ENCODE measurements around the gene PIK3CD.

The PIK3CD gene

DNA sequence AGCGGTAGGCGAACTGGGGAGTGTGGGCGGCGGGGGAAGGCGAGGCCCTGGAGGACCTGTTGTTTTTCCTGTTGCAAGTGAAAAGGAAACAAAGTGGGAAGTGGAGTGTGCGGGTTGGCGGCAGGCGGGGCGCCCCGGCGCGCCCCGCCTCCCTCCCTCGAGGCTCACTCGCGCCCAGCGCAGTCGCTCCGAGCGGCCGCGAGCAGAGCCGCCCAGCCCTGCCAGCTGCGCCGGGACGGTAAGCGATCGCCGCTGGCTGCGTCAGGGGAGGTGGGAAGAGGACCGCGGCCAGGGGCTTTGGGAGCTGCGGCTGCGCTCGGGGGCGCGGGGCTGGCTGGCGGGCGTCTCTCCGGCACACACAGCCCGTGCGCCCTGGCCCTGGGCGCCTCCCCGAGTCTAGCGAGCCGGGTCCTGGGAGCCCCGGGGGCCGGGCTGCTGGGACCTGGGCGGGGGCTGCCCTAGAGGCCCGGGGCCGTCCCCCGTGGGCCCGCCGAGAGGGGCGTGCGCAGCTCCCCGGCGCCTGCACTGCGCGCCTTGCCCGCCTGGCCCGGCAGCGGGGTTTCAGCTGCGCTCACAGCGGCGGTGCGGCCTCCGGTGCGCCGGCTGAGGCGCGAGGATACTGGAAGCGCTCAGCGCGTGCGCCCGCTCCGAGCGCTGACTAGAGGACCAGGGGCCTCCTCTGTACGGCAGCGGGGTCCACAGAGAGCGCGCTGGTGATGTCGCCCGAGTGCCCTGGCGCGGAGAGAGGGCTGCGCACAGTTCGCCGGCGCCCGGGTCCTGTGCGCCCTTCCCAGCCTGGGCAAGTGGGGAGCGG is at the start of gene PIK3CD:
PIK3CD (plus strand) TSS at position 167 of the 814 bp plus-strand sequence. CDS start 58,725 bp downstream, outside the sequence.
- no peak for DNase-seq

DNA sequence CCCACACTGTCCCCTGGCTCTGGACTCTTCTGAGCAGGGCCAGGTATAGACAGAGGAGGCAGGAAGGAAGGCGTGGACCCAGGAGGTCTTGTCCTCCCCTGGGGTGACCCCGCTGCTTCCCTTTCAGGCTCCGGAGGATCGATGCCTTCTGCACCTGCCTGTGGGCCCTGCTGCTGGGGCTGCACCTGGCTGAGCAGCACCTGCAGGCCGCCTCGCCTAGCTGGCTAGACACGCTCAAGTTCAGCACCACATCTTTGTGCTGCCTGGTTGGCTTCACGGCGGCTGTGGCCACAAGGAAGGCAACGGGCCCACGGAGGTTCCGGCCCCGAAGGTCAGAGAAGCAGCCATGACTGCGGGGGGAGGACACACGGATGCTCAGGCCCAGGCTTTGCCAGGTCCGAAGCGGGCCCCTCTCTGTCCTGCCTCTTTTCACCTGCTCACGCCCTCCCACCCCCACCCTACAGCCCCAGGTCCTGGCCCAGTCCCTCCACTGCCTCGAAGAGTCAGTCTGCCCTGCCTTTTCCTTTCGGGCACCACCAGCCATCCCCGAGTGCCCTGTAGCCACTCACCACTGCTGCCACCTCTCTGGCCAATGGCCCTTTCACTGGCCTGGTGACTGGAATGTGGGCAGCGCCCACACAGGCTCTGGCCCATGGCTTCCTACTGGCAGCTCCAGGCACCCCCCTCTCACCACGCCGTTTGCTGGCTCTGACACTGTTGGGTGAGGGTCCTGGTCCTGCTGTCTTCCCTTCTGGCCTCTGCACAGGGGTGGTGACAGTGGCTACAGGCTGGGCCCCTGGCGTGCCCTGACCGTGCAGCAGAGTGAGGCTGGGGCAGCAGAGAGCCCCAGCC is 49.4 kb upstream of the PIK3CD start:
- DNase-seq, result no peak

DNA sequence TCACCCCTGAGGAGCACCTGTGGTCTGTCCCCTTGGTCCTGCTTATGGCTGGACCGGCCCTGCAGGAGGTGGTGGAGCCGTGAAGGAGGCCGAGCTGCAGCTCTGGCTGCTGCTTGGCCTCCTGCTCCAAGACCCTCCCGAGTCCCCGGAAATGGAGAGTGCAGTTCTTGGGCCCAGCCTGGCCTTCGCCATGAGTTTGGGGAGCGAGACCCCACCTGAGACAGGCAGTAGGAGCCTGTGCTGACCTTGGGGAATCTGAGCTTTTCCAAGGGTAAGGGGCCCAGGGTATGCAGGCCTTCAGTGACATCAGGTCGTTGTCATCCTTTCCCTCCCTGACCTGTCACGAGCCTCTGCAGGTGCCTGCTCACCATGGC is 48.8 kb upstream of the PIK3CD start:
- no peak for DNase-seq

DNA sequence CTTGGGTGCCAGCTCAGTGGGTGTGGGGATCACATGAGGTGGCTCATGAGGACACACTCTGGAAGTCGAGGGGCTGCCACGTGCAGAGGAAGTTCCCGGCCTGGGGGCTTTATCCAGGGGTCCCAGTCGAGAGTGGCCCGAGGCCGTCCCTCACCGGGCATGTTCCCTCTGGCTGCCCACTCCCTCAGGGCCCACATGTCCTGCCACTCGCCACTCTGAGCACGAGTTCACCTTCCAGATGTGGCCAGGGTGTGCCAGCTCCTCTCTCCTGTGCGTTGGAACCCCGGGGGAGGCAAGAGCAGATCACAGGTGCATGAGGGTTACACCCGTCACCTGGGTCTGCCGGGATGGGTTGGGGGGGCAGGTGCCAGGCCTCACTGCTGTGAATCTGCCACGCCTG is 48.2 kb upstream of the PIK3CD start:
- no peak for DNase-seq

DNA sequence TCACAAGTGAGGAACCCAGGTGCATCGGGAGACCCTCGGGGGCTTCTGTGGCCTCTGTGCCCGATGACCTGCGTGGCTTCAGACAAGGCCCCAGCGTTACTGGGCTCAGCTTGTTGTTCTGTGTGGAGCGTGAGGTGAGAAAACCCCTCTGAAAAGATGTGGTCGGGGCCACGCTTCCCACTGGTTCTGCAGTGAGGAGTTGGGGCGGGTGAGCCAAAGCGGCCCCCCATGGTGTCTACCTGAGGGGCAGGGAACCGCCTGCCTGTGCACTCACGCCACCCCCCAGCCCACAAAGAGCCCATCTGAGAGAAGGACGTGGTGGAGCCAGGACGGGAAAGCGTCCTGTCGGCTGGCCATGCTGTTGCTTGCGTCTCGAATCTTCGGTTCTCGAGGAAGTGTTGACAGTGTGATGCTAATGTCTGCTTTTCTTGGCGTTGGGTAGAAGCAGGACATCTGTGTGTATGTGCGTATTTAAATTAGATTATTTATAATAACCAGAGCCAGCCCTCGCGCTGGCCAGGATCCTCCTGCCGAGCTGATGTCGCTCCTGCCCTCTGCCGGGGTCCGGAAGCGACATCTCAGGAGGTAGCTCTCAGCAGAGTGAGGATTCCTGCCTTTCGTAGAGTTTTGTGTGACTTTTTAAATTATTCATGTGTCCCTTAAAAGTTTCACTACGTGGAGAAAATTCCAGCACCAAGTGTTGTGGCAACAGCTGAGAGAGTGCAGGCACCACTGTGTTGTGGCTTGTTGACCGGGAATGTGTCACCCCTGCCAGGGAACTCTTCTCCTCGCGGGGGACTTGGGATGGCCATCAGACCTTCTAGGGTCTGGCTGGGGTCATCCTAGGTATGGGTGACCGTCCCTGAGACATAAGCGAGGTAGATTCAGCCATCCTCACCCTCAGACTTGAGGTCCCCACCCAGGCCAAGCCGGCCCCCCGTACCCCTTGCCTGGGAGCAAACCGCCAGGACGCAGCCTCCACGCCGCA is 47.5 kb upstream of the PIK3CD start:
- DNase-seq, result no peak

DNA sequence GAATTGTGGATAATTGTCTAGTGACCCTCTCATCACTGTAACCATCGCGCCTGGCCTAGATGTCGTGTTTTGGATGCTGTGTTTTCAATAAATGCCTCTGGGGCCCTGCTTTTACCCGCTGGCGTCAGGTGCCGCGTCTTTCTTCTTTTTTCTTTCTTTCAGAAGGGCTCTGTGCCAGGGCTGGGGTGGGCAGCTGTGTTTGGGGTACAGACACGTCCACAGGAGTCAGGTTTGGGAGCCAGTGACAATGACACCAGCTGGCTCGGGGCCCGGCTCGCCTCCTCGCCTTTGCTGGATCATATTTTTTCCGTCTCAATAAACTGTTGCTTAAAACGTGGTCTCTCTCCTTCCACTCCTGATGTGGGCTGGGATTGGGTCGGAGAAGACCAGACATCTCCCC is 46.7 kb upstream of the PIK3CD start:
- no peak for DNase-seq

DNA sequence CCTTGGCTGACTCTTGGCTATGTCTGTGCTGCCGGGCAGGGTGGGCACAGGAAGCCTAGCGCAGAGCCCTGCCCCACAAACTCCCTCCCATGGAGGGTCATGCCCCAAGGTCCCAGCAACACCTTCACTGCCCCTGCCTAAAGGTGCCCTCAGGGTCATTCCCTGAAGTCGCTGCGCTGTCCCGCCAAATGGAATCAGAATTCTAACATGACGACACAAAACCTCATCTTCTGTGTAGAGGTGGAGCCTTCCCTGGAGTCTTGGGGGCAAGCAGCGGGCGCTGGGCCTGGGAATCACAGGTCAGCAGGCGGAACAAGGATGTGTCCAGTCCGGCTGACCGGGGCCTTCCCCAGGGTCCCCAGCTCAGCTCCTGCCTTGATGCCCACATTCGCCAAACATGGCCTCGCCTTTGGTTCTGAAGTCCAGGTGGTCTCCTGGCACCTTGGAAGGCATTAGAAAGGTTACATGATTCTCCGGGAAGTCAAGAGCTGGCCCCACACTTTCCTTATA is 45.5 kb upstream of the PIK3CD start:
- DNase-seq, result no peak

DNA sequence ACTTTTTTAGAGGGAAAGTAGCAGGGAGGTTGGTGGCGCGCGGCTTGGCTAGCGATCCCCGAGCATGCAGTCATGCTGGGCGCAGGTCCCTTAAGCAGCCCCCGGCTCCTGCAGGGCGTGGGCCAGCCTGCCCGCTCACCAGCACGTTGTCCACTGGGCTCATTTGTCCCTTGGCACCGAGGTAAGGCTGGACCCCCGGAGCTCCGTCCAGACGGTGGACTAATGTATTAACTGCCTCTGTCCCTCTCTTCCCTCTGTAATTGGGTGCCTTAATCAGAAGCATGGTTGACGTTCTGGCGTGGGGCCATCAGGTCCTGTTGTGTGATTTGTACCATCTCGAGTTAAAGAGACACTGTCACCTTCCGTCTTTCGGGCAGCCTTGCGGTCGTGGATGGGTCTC is 45.1 kb upstream of the PIK3CD start:
- DNase-seq, result no peak

DNA sequence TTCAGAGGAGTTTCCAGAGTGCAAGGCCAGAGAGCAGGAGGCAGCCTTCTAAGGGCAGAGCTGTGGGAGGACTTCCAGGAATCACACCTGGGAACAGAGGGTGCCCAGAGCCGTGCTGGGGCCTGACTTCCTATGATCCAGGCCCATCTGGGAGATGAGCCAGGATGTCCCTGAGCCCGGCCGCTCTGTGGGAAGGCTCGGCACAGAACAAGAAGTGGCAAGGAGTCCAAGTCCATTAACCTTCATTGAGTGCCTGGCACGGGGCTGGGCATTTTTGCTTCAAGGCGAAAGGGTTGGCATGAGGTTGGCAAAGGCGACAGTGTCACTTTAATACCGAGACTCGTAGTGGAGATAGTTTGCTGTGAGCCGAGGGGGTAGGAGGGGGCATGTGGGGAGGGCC is 44.6 kb upstream of the PIK3CD start:
- DNase-seq, result no peak

DNA sequence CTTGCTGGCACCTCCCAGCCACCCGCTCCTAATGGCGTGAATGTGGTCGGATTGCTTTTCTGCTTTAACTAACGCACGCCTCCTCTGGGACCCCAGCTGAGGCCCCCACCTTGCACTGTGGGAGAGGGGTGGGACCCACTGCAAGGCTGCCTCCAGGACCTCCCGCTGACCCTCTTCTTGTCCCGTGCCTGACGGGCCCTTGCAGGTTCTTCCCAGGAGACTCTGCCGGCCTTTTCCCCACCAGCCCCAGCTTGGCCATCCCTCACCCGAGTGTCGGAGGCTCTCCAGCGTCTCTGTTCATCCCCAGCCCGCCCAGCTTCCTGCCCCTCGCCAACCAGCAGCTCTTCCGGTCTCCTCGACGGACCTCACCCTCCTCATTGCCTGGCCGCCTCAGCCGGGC is 44.2 kb upstream of the PIK3CD start:
- no peak for DNase-seq

DNA sequence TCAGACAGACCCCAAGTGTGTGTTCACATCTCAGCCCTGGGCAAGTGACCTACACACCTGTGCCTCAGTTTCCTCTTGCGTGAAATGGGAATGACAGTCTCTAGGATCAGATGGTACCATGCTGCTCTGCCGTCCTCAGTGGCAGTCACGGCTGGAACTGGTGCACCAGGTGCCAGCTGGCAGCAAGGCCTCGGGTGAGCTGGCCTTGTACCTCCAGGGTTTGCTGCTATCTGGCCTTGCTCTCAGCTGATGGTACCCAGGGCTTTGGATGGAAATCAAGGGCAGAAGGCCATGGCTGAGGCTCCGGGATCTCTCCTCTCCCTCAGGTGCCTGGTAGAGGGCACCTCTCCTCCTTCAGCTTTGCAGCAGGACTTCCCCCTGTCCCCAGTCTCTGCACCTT is 41.5 kb upstream of the PIK3CD start:
- no peak for DNase-seq

DNA sequence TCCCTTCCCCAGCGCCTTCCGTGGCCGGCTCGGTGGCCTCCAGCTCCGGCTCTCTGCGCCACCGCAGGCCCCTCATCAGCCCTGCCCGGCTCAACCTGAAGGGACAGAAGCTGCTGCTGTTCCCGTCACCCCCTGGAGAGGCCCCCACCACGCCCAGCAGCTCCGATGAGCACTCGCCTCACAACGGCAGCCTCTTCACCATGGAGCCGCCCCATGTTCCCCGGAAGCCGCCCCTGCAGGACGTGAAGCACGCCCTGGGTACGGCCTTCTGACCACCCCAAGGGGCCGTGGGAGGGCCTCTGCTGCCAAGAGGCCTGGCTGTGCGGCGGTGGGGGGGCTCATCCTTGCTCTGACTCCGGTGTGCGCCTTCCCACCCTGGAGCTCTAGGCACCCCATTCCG is 41.0 kb upstream of the PIK3CD start:
- no peak for DNase-seq

DNA sequence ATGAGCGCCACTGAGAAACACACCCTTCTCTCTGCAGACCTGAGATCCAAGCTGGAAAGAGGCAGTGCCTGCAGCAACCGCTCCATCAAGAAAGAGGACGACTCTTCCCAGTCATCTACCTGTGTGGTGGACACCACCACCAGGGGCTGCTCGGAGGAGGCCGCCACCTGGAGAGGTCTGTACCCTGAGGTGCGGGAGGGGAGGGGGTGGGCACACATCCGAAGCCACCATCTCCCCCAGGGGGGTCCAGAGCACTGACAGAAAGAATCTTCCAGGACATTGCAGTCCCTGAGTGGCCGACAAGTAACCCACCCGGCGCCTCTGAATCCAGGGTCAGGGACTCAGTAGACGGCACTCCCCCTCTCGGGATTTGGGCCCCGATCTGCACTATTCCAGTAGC is 39.8 kb upstream of the PIK3CD start:
- no peak for DNase-seq

DNA sequence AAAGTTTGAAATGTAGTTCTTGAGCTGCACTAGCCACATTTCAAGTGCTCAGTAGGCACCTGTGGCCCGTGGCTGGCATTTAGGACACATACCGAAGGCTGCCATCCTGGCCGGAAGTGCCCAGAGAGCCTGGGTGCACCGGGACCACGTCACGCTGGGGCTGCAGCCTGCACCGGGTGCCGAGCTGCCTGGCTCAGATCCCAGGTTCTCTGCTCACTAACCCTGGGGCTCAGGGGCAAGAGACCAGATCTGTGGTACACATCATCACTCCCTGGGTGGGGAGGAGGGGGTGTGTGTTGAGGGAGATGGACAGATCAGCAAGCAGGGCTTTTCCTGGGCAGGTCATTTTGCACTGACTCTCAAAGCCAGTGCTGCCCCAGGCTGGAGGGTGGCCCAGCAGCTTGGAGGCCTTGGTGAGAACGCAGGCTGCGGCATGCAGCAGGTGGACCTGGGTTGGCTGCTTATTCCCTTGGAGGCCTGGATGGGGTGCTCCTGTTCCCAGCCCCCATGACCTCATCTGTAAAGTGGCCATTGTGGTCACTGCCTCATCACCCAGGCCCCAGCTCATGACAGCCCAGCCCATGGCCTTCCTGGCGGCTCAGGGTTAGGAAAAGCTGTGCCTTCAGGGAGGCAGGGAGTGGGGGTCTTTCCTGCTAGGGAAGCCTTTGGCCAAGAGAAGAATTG is 39.2 kb upstream of the PIK3CD start:
- no peak for DNase-seq

DNA sequence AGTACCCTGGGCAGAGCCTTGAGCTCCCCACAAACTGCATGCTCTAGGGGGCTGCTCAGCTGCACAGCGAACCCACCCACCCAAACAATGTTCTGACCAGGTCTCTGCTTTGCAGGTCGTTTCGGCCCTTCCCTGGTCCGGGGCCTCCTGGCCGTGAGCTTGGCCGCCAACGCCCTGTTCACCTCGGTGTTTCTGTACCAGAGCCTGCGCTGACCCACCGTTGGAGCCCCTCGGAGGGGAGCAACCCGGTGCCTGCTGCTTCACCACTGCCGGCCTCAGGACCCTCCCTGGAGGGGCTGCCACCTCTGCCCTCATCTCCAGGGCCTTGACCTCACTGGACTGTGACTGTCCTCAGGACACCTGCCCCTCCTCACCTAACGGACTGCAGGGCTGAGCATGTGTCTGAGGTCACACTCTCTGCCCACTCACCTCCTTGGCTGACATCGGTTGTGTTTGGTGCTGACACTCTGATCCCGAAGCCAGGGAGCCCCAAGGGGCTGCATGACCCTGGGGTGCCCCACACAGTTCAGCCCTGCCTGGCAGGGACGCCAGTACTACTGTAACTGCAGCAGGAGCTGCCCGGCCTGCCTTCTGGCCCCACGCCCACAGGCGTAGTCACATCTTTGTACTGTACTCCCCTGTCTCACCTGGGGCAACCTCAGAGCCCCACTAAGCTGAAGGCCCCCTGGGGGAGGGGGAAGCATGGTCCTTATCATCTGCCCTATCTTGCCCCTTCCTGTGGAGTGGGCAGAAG is 38.5 kb upstream of the PIK3CD start:
- no peak for DNase-seq

DNA sequence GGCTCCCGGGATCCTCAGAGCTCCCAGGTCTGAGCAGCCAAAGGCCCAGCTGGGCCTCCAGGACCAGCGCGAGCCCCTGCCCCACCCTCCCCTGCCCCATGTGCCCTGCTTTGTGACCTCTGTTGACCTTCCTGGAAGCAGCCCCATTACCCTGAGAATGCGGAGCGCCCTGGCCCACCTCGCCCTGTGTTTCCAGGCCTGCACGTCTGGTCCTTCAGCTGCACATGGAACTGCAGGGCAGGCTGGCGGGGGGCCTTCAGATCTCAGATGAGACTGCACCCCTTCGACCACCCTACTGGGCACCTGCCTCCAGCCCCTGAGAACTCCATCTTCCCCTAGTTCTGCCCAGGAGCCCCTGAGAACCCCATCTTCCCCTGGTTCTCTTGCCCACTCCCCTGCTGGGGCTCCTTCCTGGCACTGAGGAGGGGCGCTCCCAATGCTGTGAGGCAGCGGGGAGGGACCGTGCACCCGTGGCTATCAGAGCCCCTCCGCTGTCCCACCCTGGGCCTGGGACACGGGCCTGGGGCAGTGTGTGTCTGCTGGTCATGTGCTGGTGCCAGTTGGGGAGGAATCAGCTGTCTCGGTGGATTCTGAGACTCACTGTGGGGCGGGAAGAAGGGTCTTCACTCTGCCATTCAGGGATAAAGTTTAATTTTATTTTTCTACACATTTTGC is 37.8 kb upstream of the PIK3CD start:
- no peak for DNase-seq

DNA sequence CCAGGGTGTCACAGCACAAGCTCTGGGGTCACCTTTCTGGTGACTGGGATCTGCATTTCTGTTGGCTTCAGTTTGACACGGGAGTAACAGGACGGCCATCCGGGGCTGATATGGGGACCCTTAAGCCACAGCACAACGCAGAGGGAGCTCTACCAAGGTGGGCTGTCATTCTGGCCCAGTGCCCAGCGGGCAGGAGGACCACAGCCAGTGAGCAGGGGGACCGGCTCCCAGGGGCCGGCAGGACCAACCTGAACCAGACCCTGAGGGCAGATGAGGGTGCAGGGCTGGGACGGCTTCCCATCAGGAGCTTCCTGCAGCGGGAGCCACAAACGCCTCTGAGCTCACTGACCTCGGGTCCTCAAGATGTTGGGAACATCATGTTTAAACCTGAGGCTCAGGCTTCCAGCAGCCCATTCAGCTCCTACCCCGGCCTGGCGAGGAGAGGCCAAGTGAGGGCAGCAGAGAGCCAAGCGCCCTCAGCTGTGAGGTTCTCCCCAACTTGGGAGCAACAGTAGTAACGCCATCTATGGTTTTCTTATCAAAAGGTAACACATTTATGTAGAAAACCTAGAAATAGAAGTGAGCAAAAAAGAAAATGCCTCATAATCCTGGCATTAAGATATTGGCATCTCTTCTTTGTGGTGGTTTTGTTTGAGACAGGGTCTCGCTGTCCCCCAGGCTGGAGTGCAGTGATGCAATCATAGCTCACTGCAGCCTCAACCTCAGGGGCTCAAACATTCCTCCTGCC is 36.0 kb upstream of the PIK3CD start:
- no peak for DNase-seq

DNA sequence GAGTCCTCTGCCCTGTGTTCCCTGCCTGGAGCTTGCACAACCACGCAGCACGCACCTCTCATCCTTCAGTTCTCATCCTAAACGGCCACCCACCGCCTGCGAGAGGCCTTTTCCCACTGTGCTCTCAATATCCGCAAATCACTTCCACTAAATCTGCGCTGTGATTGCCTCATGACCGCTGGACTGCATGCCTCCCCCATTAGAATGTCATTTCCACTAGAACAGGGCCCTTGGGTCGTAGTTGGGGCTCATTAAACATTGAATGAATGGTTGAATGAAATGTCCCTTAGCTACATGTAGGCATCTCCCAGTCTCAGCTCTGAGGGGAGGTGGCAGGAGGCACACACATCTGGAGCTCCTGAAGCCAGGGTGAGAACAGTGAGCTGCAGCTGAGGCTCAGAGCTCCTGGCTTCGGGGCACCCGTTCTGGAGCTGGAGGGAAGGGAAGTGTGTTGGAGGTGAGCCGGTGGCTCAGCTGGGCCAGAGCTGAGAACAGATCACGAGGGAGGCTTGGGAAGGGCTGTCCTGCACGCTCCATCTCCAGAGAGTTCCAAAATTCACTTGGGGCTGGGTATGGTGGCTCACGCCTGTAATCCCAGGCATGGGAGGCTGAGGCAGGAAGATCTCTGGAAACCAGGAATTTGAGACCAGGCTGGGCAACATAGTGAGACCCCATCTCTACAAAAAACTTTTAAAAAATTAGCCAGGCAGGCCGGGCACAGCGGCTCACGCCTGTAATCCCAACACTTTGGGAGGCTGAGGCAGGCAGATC is 32.4 kb upstream of the PIK3CD start:
- DNase-seq, result no peak

DNA sequence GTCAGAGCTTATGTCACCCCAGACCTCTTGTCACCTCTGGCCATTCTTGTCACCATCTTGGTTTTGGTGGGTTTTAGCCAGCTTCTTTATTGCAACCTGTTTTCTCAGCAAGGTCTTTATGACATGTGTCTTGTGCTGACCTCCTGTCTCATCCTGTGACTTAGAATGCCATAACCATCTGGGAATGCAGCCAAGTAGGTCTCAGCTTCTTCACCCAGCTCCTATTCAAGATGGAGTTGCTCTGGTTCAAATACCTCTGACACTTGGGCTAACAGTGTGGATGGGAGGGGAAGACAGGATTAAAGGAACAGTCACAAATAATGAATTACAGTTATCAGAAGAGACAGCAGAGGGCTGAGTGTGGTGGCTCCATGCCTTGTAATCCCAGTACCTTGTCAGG is 30.5 kb upstream of the PIK3CD start:
- no peak for DNase-seq

Measured in NCI-H2081 treated with DMSO at 0.1 percent for 48 hours (cell line).